Fibroblast of mammary gland (primary cell): Measurements from ENCODE around the gene CTNNA3.

Experiments
- DNase-seq: peaks from one replicate; pipeline ENCODE4 v3.0.0-alpha.2; 2010; ENCODE audit warnings: low read depth
- H3K4me3 ChIP-seq: 2 replicates; pipeline ENCODE4 v1.5.1; 2011; ENCODE audit warnings: low read depth, mild to moderate bottlenecking, low read length, moderate library complexity; ENCODE audit not compliant: control insufficient read depth
- CTCF ChIP-seq: conservative IDR thresholded peaks from 2 replicates; pipeline ENCODE4 v1.5.1; 2011; ENCODE audit warnings: low read depth, low read length, inconsistent platforms; ENCODE audit not compliant: control insufficient read depth, insufficient read depth

Gene CTNNA3

GRCh38 chr10:67319976-67320375 lies 376.0 kb downstream of the CTNNA3 start:
- no peak for DNase-seq
- H3K4me3 ChIP-seq: no peak overlapping the region
- no peak for TF ChIP-seq CTCF

- H3K4me3 ChIP-seq: no peak overlapping the region
- TF ChIP-seq CTCF: no peak
- no peak for DNase-seq
Observed at GRCh38 chr10:67308912-67309311, 387.1 kb downstream of the CTNNA3 start.

GRCh38 chr10:67306588-67307205 lies 389.3 kb downstream of the CTNNA3 start:
- DNase-seq: no peak
- peak; percentile 30 for TF ChIP-seq CTCF
- no peak overlapping the region for H3K4me3 ChIP-seq

- TF ChIP-seq CTCF: no peak
- DNase-seq: no peak
- H3K4me3 ChIP-seq: no peak overlapping the region
Observed at GRCh38 chr10:67302701-67303100, 393.3 kb downstream of the CTNNA3 start.

GRCh38 chr10:67299761-67300160 lies 396.2 kb downstream of the CTNNA3 start:
- no peak for DNase-seq
- no peak overlapping the region for H3K4me3 ChIP-seq
- no peak for TF ChIP-seq CTCF

- no peak overlapping the region for H3K4me3 ChIP-seq
- no peak for DNase-seq
- TF ChIP-seq CTCF: no peak
Observed at GRCh38 chr10:67297637-67298181, 398.3 kb downstream of the CTNNA3 start.
